ENCODE measurements around the gene HOMEZ. TPM values are rescaled to one million over a fixed set of nuclear protein-coding genes. Genes with fewer than 3 reads are reported as not detected.

The HOMEZ gene
- total and polyA plus RNA-seq, 2 experiments from 2014 or later, result 5.3 to 7.9 TPM

DNA sequence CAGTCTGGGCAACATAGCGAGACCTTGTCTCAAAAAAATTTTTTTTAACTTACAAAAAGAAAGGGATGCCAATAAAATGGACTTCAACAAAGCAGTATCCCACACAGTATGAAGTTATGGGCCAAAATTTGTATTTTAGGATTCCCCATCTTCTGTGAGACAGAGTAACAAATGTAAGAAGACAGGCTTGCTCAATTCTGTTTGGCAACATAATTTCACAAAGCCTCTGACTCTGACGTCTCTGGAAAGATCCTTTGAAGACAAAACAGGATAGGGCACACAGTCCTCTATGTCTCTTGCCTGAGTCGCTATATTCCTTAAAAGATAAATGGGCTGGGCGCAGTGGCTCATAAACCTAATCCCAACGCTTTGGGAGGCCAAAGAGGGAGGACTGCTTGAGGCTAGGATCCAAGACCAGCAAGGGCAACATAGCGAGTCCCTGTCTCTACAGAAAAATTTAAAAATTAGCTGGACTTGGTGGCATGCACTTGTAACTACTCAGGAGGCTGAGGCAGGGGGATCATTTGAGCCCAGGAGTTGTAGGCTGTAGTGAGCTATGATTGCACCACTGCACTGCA, 1.1 kb upstream of the HOMEZ start (continued):
- TF ChIP-seq, protein P1, sequence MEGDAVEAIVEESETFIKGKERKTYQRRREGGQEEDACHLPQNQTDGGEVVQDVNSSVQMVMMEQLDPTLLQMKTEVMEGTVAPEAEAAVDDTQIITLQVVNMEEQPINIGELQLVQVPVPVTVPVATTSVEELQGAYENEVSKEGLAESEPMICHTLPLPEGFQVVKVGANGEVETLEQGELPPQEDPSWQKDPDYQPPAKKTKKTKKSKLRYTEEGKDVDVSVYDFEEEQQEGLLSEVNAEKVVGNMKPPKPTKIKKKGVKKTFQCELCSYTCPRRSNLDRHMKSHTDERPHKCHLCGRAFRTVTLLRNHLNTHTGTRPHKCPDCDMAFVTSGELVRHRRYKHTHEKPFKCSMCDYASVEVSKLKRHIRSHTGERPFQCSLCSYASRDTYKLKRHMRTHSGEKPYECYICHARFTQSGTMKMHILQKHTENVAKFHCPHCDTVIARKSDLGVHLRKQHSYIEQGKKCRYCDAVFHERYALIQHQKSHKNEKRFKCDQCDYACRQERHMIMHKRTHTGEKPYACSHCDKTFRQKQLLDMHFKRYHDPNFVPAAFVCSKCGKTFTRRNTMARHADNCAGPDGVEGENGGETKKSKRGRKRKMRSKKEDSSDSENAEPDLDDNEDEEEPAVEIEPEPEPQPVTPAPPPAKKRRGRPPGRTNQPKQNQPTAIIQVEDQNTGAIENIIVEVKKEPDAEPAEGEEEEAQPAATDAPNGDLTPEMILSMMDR (conservative IDR thresholded peaks at IDR 0.05; ENCODE audit: low read depth in 2 of 2), result no peak
- TF ChIP-seq, protein P2, sequence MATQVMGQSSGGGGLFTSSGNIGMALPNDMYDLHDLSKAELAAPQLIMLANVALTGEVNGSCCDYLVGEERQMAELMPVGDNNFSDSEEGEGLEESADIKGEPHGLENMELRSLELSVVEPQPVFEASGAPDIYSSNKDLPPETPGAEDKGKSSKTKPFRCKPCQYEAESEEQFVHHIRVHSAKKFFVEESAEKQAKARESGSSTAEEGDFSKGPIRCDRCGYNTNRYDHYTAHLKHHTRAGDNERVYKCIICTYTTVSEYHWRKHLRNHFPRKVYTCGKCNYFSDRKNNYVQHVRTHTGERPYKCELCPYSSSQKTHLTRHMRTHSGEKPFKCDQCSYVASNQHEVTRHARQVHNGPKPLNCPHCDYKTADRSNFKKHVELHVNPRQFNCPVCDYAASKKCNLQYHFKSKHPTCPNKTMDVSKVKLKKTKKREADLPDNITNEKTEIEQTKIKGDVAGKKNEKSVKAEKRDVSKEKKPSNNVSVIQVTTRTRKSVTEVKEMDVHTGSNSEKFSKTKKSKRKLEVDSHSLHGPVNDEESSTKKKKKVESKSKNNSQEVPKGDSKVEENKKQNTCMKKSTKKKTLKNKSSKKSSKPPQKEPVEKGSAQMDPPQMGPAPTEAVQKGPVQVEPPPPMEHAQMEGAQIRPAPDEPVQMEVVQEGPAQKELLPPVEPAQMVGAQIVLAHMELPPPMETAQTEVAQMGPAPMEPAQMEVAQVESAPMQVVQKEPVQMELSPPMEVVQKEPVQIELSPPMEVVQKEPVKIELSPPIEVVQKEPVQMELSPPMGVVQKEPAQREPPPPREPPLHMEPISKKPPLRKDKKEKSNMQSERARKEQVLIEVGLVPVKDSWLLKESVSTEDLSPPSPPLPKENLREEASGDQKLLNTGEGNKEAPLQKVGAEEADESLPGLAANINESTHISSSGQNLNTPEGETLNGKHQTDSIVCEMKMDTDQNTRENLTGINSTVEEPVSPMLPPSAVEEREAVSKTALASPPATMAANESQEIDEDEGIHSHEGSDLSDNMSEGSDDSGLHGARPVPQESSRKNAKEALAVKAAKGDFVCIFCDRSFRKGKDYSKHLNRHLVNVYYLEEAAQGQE (IDR thresholded peaks at IDR 0.05; ENCODE audit: unreplicated experiment), result no peak
- TF ChIP-seq EZH2phosphoT487 (IDR thresholded peaks at IDR 0.05; ENCODE audit: unreplicated experiment) (no peak), STAT1 (IDR thresholded peaks at IDR 0.05; ENCODE audit: unreplicated experiment) (no peak), ZNF331 (CRISPR knock-in tag; IDR thresholded peaks at IDR 0.05; ENCODE audit: low read depth) (no peak), POLR2AphosphoS5 (IDR thresholded peaks at IDR 0.05; ENCODE audit: low read depth) (no peak), ZNF114 (CRISPR knock-in tag; IDR thresholded peaks at IDR 0.05) (no peak)

DNA sequence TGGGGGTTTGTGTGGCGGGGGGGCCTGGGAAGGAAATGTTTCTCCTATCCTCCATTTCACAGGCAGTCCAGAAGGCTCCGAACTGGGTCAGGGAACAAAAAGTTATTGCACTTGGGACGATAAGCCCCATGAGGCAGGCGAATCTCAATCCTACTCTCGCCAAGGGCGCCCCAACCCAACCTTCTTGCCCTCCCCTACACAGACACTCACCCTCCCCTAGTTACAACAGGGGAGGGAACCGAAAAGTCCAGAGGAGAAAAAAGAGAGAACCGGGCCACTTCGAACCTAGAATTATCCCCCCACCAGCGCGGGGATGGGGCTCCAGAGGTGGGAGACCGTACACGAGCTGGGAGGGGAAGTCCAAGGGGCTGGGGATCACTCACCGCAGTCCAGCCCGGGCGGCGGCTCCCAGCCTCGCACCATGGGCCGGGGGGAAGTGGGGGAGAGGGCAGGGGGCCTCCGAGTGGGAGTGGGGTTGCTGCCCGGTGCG, 357 bp downstream of the HOMEZ start:
- H3F3A ChIP-seq (replicated peaks; ENCODE audit: low read depth), result peaks cover 16% of the 10 kb centered on the region
- peak; percentile 37 for DNase-seq (ENCODE audit: low spot score)
- H3K27me3 ChIP-seq (ENCODE audit: insufficient read depth), result peaks cover 58% of the 10 kb centered on the region
- no peaks in the 10 kb centered on the region for H3K9me2 ChIP-seq (ENCODE audit: insufficient read depth)
- Mint-ChIP-seq H3K27ac (no peak overlapping the region), H3K27me3 (ENCODE audit: insufficient read depth, low read depth, poor library complexity) (peaks cover 41% of the 10 kb centered on the region), H3K9me3 (no peaks in the 10 kb centered on the region), H3K4me3 (peak overlapping the region; percentile 91), H3K36me3 (ENCODE audit: low read depth) (no peaks in the 10 kb centered on the region), H3K4me1 (peaks cover 11% of the 10 kb centered on the region; the same call in 2 of the 3 replicates)
- peak overlapping the region; percentile 93 for H3K4me2 ChIP-seq
- H3K27ac ChIP-seq (ENCODE audit: low read depth), result no peak overlapping the region
- H3K79me2 ChIP-seq (replicated peaks; ENCODE audit: insufficient read depth), result peaks cover 12% of the 10 kb centered on the region
- peak; percentile 54 for ATAC-seq
- H4K20me1 ChIP-seq (replicated peaks; ENCODE audit: insufficient read depth), result peaks cover 20% of the 10 kb centered on the region; the same call in 1 of the 2 replicates
- peaks cover 15% of the 10 kb centered on the region for H3K4me1 ChIP-seq (ENCODE audit: insufficient read depth)
- no peak for TF ChIP-seq NANOG (IDR thresholded peaks at IDR 0.05; ENCODE audit: borderline replicate concordance)
- TF ChIP-seq, protein P1 (conservative IDR thresholded peaks at IDR 0.05; ENCODE audit: low read depth in 2 of 2), result no peak
- TF ChIP-seq EZH2 (IDR thresholded peaks at IDR 0.05; ENCODE audit: low read depth, unreplicated experiment), result no peak
- no peak for TF ChIP-seq ZNF114 (CRISPR knock-in tag; IDR thresholded peaks at IDR 0.05)
- TF ChIP-seq, protein P3, sequence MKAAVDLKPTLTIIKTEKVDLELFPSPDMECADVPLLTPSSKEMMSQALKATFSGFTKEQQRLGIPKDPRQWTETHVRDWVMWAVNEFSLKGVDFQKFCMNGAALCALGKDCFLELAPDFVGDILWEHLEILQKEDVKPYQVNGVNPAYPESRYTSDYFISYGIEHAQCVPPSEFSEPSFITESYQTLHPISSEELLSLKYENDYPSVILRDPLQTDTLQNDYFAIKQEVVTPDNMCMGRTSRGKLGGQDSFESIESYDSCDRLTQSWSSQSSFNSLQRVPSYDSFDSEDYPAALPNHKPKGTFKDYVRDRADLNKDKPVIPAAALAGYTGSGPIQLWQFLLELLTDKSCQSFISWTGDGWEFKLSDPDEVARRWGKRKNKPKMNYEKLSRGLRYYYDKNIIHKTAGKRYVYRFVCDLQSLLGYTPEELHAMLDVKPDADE (IDR thresholded peaks at IDR 0.05), result no peak
- TF ChIP-seq STAT1 (IDR thresholded peaks at IDR 0.05; ENCODE audit: unreplicated experiment), result no peak
- TF ChIP-seq CREB1 (CRISPR knock-in tag; IDR thresholded peaks at IDR 0.05; ENCODE audit: low read depth), result no peak
- no peak for TF ChIP-seq EZH2phosphoT487 (IDR thresholded peaks at IDR 0.05; ENCODE audit: unreplicated experiment)
- TF ChIP-seq, protein P2 (IDR thresholded peaks at IDR 0.05; ENCODE audit: unreplicated experiment), result no peak
- H3K4me3 ChIP-seq, result peak overlapping the region; percentile 94
- no peaks in the 10 kb centered on the region for H3K36me3 ChIP-seq (ENCODE audit: insufficient read depth)
- H2AFZ ChIP-seq, result peak overlapping the region; percentile 95
